Measurements from ENCODE around the gene SMAD3. TPM values are rescaled to one million over a fixed set of nuclear protein-coding genes. Genes with fewer than 3 reads are reported as not detected.

Gene SMAD3
- total and polyA plus RNA-seq, 10 of the 15 experiments (the other 5 are each of a cell fraction or from before 2014, with no cell fraction given): 5.6 to 43.2 (median 16.0) TPM

- TF ChIP-seq MEF2A (IDR thresholded peaks at IDR 0.05; ENCODE audit: insufficient read depth, low read depth, low read length) (no peak), POLR2A (IDR thresholded peaks at IDR 0.05; ENCODE audit: low read depth, low read length) (peak; percentile 39; the same call in 1 of the 2 replicates)
- H3K9me3 ChIP-seq (replicated peaks; ENCODE audit: control insufficient read depth, insufficient read depth, low read length): no peaks in the 10 kb centered on the region
- H3K4me2 ChIP-seq (ENCODE audit: control insufficient read depth, insufficient read depth): no peak overlapping the region
- intact Hi-C loops (cut with micrococcal nuclease; ENCODE audit: unreplicated experiment) (loop anchor here (5.0 kb wide), 1 partner anchor 139 kb away; no protein-coding TSS in a partner anchor), in situ Hi-C loops (cut with MboI) (no loop called here)
- POLR2A ChIA-PET: interaction anchor here (1.0 to 5.6 kb wide), 6 partner anchors 11 to 37 kb away, joined by 5 to 79 read pairs (median 10); no protein-coding TSS in a partner anchor
- no peaks in the 10 kb centered on the region for H3K27me3 ChIP-seq (replicated peaks in 1 of 2; ENCODE audit: control insufficient read depth in 2 of 2, insufficient read depth in 2 of 2, low read length in 1 of 2)
- no TSS peak for BruUV-seq (replicated peaks)
- H3K27ac ChIP-seq (ENCODE audit: control insufficient read depth, insufficient read depth): peak overlapping the region; percentile 98
- H3K4me1 ChIP-seq (ENCODE audit: control insufficient read depth, insufficient read depth, low read length): peaks cover 75% of the 10 kb centered on the region
- H3K36me3 ChIP-seq (ENCODE audit: control insufficient read depth in 2 of 2, insufficient read depth in 2 of 2, low read length in 1 of 2): peaks cover 9 to 13% of the 10 kb centered on the region in 2 experiments; a peak in 3 of 4 replicates
- H3K79me2 ChIP-seq (ENCODE audit: control insufficient read depth, insufficient read depth, low read length): peaks cover 74% of the 10 kb centered on the region
- no peak overlapping the region for H3K4me3 ChIP-seq
- H4K20me1 ChIP-seq (ENCODE audit: control insufficient read depth, insufficient read depth): no peaks in the 10 kb centered on the region; the same call in 1 of the 2 replicates
- RAD21 ChIA-PET (ENCODE audit: unreplicated experiment): interaction anchor here (0.9 to 4.1 kb wide), 9 partner anchors 12 to 158 kb away, joined by 3 to 194 read pairs (median 5); no protein-coding TSS in a partner anchor
- over 99% methylated on average over 6 of the region's 6 CpGs for WGBS (ENCODE audit: insufficient coverage, insufficient replicate concordance, low lambda C conversion rate, missing lambda C conversion rate)
- SMC1A ChIA-PET (ENCODE audit: uncharacterized antibody, unreplicated experiment): interaction anchor here (1.0 to 6.2 kb wide), 13 partner anchors 7 to 330 kb away, joined by 3 to 247 read pairs (median 12); partner anchors contain the start of gene SMAD3
- DNase-seq (ENCODE audit: low read depth, low spot score) (no peak), ATAC-seq (no peak), FAIRE-seq (no peak)
- CTCF ChIA-PET: interaction anchor here (0.8 to 3.4 kb wide), 6 partner anchors 8 to 157 kb away, joined by 3 to 71 read pairs (median 6); no protein-coding TSS in a partner anchor
- H2AFZ ChIP-seq (ENCODE audit: control insufficient read depth, low read depth, low read length): no peak overlapping the region
- H3K9ac ChIP-seq (ENCODE audit: control insufficient read depth, insufficient read depth, low read length): no peak overlapping the region
Observed at GRCh38 chr15:67103432-67103831, 38.0 kb downstream of the SMAD3 start.

GRCh38 chr15:67103869-67104268 lies 38.5 kb downstream of the SMAD3 start:
- no peak for DNase-seq (ENCODE audit: low read depth, low spot score)
- Histone ChIP-seq H3K36me3 (ENCODE audit: control insufficient read depth in 2 of 2, insufficient read depth in 2 of 2, low read length in 1 of 2) (peaks cover 9 to 10% of the 10 kb centered on the region in 2 experiments; a peak in 3 of 4 replicates), H3K4me2 (ENCODE audit: control insufficient read depth, insufficient read depth) (no peak overlapping the region), H4K20me1 (ENCODE audit: control insufficient read depth, insufficient read depth) (no peaks in the 10 kb centered on the region; the same call in 1 of the 2 replicates), H3K27ac (ENCODE audit: control insufficient read depth, insufficient read depth) (peak overlapping the region; percentile 98), H3K9me3 (replicated peaks; ENCODE audit: control insufficient read depth, insufficient read depth, low read length) (no peaks in the 10 kb centered on the region), H3K4me3 (no peak overlapping the region), H3K79me2 (ENCODE audit: control insufficient read depth, insufficient read depth, low read length) (peaks cover 74% of the 10 kb centered on the region), H3K9ac (ENCODE audit: control insufficient read depth, insufficient read depth, low read length) (no peak overlapping the region), H3K4me1 (ENCODE audit: control insufficient read depth, insufficient read depth, low read length) (peaks cover 75% of the 10 kb centered on the region), H3K27me3 (replicated peaks in 1 of 2; ENCODE audit: control insufficient read depth in 2 of 2, insufficient read depth in 2 of 2, low read length in 1 of 2) (no peaks in the 10 kb centered on the region), H2AFZ (ENCODE audit: control insufficient read depth, low read depth, low read length) (no peak overlapping the region)
- no TSS peak for BruUV-seq (replicated peaks)
- ATAC-seq: no peak
- RAD21 ChIA-PET (ENCODE audit: unreplicated experiment): interaction anchor here (1.1 to 4.1 kb wide), 5 partner anchors 15 to 158 kb away, joined by 4 to 194 read pairs (median 40); no protein-coding TSS in a partner anchor
- intact Hi-C loops (cut with micrococcal nuclease; ENCODE audit: unreplicated experiment): loop anchor here (5.0 kb wide), 1 partner anchor 138 kb away; no protein-coding TSS in a partner anchor
- in situ Hi-C loops (cut with MboI): no loop called here
- SMC1A ChIA-PET (ENCODE audit: uncharacterized antibody, unreplicated experiment): interaction anchor here (1.0 to 5.5 kb wide), 6 partner anchors 12 to 27 kb away, joined by 3 to 247 read pairs (median 34); no protein-coding TSS in a partner anchor
- POLR2A ChIA-PET: interaction anchor here (1.3 to 5.6 kb wide), 3 partner anchors 20 to 37 kb away, joined by 5 to 79 read pairs (median 13); no protein-coding TSS in a partner anchor
- no peak for FAIRE-seq
- CTCF ChIA-PET: interaction anchor here (1.1 to 2.1 kb wide), 3 partner anchors 31 to 157 kb away, joined by 3 to 9 read pairs (median 4); no protein-coding TSS in a partner anchor
- WGBS (ENCODE audit: insufficient coverage, insufficient replicate concordance, low lambda C conversion rate, missing lambda C conversion rate): 99% methylated on average over 11 of the region's 11 CpGs
- TF ChIP-seq, protein P1, sequence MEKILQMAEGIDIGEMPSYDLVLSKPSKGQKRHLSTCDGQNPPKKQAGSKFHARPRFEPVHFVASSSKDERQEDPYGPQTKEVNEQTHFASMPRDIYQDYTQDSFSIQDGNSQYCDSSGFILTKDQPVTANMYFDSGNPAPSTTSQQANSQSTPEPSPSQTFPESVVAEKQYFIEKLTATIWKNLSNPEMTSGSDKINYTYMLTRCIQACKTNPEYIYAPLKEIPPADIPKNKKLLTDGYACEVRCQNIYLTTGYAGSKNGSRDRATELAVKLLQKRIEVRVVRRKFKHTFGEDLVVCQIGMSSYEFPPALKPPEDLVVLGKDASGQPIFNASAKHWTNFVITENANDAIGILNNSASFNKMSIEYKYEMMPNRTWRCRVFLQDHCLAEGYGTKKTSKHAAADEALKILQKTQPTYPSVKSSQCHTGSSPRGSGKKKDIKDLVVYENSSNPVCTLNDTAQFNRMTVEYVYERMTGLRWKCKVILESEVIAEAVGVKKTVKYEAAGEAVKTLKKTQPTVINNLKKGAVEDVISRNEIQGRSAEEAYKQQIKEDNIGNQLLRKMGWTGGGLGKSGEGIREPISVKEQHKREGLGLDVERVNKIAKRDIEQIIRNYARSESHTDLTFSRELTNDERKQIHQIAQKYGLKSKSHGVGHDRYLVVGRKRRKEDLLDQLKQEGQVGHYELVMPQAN (conservative IDR thresholded peaks at IDR 0.05): no peak
- TF ChIP-seq IKZF1 (conservative IDR thresholded peaks at IDR 0.05): no peak
- no peak for TF ChIP-seq SP1 (IDR thresholded peaks at IDR 0.05; ENCODE audit: low read depth, low read length)
- no peak for TF ChIP-seq NR2C2 (IDR thresholded peaks at IDR 0.05; ENCODE audit: borderline replicate concordance, control insufficient read depth, insufficient read length, low read depth)
- TF ChIP-seq EZH2 (IDR thresholded peaks at IDR 0.05; ENCODE audit: borderline replicate concordance, control insufficient read depth, low read depth, low read length): no peak
- no peak for TF ChIP-seq CHD4 (IDR thresholded peaks at IDR 0.05)
- TF ChIP-seq, protein P2, sequence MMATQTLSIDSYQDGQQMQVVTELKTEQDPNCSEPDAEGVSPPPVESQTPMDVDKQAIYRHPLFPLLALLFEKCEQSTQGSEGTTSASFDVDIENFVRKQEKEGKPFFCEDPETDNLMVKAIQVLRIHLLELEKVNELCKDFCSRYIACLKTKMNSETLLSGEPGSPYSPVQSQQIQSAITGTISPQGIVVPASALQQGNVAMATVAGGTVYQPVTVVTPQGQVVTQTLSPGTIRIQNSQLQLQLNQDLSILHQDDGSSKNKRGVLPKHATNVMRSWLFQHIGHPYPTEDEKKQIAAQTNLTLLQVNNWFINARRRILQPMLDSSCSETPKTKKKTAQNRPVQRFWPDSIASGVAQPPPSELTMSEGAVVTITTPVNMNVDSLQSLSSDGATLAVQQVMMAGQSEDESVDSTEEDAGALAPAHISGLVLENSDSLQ (IDR thresholded peaks at IDR 0.05): no peak
